Epithelial cell of proximal tubule (primary cell): Measurements from ENCODE around the gene NSMCE1. TPM values are rescaled to one million over a fixed set of nuclear protein-coding genes. Genes with fewer than 3 reads are reported as not detected.

ENCODE experiments used
- DNase-seq: peaks from one replicate; pipeline ENCODE4 v3.0.0-alpha.2; 2011; ENCODE audit warnings: low read depth
- H3K4me3 ChIP-seq: 2 replicates; pipeline ENCODE4 v1.5.1; 2011; ENCODE audit warnings: low read depth, mild to moderate bottlenecking, low read length
- total RNA-seq: library from RNA; depleted of rRNA; stranded (reverse); fragments of >200 nt; gene quantifications from 2 replicates; pipeline ENCODE4 v1.2.3, GENCODE V29; 2015
- TF ChIP-seq, protein P1 (sequence below): conservative IDR thresholded peaks from 2 replicates; pipeline ENCODE4 v1.5.1; 2012; ENCODE audit warnings: low read depth, mild to moderate bottlenecking, low read length

NSMCE1 gene
- total RNA-seq, 1 donor from 2014 or later, result 86.3 TPM

DNA sequence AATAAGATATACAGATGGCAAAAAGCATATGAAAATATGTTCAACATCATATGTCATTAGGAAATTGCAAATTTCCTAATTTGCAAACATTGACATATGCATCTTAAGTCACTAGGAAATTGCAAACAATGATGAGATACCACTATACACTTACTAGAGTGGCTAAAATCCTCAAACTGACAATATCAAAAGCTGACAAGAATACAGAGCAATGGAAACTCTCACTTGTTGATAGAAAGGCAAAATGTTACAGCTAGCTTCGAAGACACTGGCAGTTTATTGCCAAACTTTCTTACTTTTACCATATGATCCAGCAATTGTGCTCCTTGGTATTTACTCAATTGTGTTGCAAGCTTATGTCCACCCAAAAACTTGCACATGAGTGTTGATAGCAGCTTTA lies 40.2 kb upstream of the NSMCE1 start:
- DNase-seq, result no peak
- H3K4me3 ChIP-seq, result no peak overlapping the region
- TF ChIP-seq, protein P1, sequence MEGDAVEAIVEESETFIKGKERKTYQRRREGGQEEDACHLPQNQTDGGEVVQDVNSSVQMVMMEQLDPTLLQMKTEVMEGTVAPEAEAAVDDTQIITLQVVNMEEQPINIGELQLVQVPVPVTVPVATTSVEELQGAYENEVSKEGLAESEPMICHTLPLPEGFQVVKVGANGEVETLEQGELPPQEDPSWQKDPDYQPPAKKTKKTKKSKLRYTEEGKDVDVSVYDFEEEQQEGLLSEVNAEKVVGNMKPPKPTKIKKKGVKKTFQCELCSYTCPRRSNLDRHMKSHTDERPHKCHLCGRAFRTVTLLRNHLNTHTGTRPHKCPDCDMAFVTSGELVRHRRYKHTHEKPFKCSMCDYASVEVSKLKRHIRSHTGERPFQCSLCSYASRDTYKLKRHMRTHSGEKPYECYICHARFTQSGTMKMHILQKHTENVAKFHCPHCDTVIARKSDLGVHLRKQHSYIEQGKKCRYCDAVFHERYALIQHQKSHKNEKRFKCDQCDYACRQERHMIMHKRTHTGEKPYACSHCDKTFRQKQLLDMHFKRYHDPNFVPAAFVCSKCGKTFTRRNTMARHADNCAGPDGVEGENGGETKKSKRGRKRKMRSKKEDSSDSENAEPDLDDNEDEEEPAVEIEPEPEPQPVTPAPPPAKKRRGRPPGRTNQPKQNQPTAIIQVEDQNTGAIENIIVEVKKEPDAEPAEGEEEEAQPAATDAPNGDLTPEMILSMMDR, result no peak

- TF ChIP-seq, protein P1, result no peak
- DNase-seq, result no peak
- no peak overlapping the region for H3K4me3 ChIP-seq
Measured at GRCh38 chr16:27305839-27306442, 37.4 kb upstream of the NSMCE1 start.

- no peak overlapping the region for H3K4me3 ChIP-seq
- DNase-seq, result no peak
- TF ChIP-seq, protein P1, result no peak
Measured at GRCh38 chr16:27304881-27305745, 36.5 kb upstream of the NSMCE1 start.

DNA sequence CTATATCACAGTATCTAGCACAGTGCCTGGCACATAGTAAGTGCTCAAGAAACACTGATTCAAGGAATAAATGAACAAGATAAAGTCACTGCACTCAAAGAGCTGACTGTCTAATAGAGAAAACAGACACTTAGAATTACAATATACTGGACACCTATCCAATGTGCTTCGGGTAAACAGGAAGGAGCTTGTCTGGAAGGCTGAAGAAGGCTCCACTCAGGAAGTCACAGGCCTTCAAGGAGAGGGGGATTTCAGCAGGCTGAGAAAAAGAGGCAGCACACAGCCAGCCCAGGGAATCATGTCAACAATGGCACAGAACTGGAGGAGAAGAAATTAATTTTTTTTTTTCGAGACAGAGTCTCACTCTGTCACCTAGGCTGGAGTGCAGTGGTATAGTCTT lies 35.5 kb upstream of the NSMCE1 start:
- no peak for DNase-seq
- TF ChIP-seq, protein P1, result no peak
- H3K4me3 ChIP-seq, result no peak overlapping the region

DNA sequence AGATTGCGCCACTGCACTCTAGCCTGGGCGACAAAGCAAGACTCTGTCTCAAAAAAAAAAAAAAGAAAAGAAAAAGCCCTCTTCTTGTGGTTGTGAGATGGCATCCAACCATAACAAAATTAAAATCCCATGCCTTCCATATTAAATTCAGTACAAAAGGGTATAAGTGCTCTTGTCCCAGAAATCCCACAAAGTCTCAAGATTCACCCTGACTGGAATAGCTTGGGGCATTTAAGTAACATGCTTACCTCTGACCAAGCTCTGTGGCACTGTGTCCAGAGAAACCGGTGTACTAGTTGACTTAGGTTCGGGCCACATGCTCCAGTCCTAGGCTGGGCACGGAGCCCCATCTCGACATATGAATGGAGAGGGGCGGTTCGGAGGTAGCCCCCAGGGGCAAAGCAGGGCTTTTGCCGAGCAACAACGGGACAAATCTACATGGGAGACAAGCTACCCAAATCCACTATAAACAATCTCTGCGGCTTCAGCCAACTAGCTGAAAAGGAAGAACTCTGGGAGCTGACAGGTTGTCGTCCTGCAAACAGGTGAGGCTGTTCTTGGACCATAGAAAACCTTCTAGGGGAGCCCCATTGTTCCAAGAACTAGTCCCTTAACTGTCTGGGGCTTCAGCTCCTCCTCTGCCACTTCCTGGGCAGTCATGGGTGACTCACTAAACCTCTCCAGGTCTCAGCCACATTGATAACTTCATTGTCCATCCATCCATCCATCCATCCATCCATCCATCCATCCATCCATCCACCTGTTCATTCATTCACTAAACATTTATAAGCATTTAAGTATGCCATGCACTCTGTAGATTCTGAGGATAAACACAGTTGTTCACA lies 34.9 kb upstream of the NSMCE1 start:
- TF ChIP-seq, protein P1, result no peak
- H3K4me3 ChIP-seq, result no peak overlapping the region
- DNase-seq, result no peak

DNA sequence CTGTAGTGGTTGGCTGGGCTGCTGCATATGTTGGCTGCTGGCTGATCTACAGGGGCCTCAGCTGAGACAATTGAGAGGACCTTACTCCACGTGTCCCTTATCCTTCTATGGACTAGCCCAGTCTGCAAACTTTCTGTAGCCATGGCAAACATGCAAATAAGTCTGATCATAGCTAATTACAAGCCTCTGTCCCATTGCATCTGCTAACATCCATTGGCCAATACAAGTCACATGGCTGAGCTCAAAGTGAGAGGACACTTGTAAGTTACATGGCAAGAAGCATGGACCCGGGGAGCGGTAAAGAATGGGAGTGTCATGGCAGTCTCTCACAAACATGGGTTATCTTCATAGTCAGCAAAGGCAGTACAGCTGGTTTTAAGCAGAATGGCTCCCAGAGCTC lies 33.6 kb upstream of the NSMCE1 start:
- TF ChIP-seq, protein P1, result no peak

More for the DNA sequence above, 33.6 kb upstream of the NSMCE1 start:
- no peak overlapping the region for H3K4me3 ChIP-seq
- DNase-seq, result no peak
